NCI-H526 treated with DMSO at 0.1 percent for 48 hours (cell line): ENCODE data around the gene PALLD.
A peak's percentile ranks its signal among the peaks of the same experiment; 100 is the strongest.

ENCODE experiments used
- DNase-seq: peaks from one replicate; lab custom pipeline; 2025; lab: John Stamatoyannopoulos, UW

Gene PALLD

GRCh38 chr4:168854350-168854921, 357.6 kb downstream of the PALLD start:
- DNase-seq: no peak

- no peak for DNase-seq
These were observed 359.5 kb downstream of the PALLD start for GRCh38 chr4:168856312-168856711.

- no peak for DNase-seq
These were observed 360.2 kb downstream of the PALLD start for GRCh38 chr4:168857009-168857408.

- DNase-seq: no peak
These were observed 360.9 kb downstream of the PALLD start for GRCh38 chr4:168857546-168858314.

GRCh38 chr4:168859100-168859499, 362.2 kb downstream of the PALLD start:
- DNase-seq: no peak

- DNase-seq: no peak
These were observed 363.2 kb downstream of the PALLD start for GRCh38 chr4:168859888-168860694.

- DNase-seq: peak; percentile 51
These were observed 364.0 kb downstream of the PALLD start for GRCh38 chr4:168860827-168861226.

GRCh38 chr4:168863719-168864647, 367.1 kb downstream of the PALLD start:
- DNase-seq: no peak

GRCh38 chr4:168864821-168865541, 368.1 kb downstream of the PALLD start:
- DNase-seq: no peak

- no peak for DNase-seq
These were observed 369.0 kb downstream of the PALLD start for GRCh38 chr4:168865854-168866253.

- DNase-seq: no peak
These were observed 369.8 kb downstream of the PALLD start for GRCh38 chr4:168866635-168867034.

- no peak for DNase-seq
These were observed 370.3 kb downstream of the PALLD start for GRCh38 chr4:168867128-168867527.

GRCh38 chr4:168868044-168868781, 371.4 kb downstream of the PALLD start:
- DNase-seq: no peak

GRCh38 chr4:168868802-168869201, 371.9 kb downstream of the PALLD start:
- DNase-seq: no peak

- no peak for DNase-seq
These were observed 373.2 kb downstream of the PALLD start for GRCh38 chr4:168870004-168870403.

GRCh38 chr4:168871632-168872031, 374.8 kb downstream of the PALLD start:
- DNase-seq: no peak

- no peak for DNase-seq
These were observed 377.2 kb downstream of the PALLD start for GRCh38 chr4:168874083-168874482.

GRCh38 chr4:168876106-168876505, 379.3 kb downstream of the PALLD start:
- DNase-seq: no peak

GRCh38 chr4:168877511-168878491, 380.9 kb downstream of the PALLD start:
- no peak for DNase-seq
